ENCODE measurements around the gene NPNT.

The NPNT gene

DNA sequence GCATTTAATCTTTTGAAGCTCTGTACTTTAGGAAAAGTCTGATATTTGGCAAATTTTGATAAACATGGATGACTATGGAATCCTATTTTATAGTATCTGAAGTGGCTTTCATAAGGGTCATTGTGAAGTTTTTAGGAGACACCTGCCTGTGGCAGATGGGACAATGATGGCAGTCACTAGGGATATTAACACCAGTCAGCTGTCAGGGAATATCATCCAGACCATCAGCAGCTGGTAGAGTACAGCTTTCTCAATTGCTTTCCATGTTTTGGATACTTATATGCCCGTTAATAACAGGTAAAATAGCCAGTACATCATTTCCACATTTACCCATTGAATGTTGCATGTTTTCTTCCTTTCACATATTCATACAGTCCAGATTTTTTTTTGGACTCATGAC, 39.1 kb downstream of the NPNT start:
- no peak for TF ChIP-seq CTCF (IDR thresholded peaks at IDR 0.05; ENCODE audit: insufficient read depth, low read depth, low read length, missing control alignments)

GRCh38 chr4:105936901-105937300, 41.6 kb downstream of the NPNT start:
- no peak for TF ChIP-seq CTCF (IDR thresholded peaks at IDR 0.05; ENCODE audit: insufficient read depth, low read depth, low read length, missing control alignments)
- no peak for DNase-seq (ENCODE audit: low read depth)

More for the DNA sequence above, 39.1 kb downstream of the NPNT start:
- no peak for DNase-seq (ENCODE audit: low read depth)
- no peak overlapping the region for H3K4me3 ChIP-seq (ENCODE audit: low read length)

DNA sequence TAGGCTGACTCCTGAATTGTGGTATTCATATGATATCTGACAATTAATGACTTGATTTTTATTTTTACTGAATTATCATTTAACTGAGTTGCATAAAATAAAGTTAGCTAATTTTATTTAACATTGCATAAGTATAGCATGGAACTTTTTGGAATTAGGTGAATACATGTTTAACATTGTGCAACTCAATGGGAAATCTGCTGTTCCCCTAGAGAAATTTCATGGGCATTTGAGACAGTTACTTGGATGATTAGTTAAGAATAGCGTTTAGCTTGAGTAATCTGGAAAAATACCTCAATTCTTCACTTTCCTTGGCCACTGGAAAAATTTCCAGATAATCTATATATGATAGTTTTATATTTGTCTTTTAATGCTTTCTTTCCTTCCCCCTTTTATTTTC, 42.5 kb downstream of the NPNT start:
- no peak for TF ChIP-seq CTCF (IDR thresholded peaks at IDR 0.05; ENCODE audit: insufficient read depth, low read depth, low read length, missing control alignments)

More at GRCh38 chr4:105936901-105937300, 41.6 kb downstream of the NPNT start:
- no peak overlapping the region for H3K4me3 ChIP-seq (ENCODE audit: low read length)

DNA sequence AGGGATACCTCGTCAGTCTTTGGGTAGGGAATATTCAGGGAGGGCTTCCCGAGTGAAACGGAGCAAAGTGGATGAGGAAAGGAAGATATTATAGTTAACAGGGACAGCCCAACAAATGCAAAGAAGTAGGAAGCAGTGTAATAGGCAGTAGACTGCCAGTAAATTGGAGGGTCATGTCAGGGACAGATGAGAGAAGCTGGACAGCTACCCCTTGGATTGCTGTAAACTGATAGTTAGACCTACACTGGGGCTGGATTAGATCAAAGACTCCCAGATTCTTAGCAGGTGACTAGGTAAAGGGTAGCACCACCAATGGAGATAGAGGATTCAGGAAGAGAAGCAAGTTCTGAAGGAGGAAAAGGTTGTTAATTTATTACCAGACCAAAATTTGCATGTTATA, 48.0 kb downstream of the NPNT start:
- no peak overlapping the region for H3K4me3 ChIP-seq (ENCODE audit: low read length)
- no peak for TF ChIP-seq CTCF (IDR thresholded peaks at IDR 0.05; ENCODE audit: insufficient read depth, low read depth, low read length, missing control alignments)
- no peak for DNase-seq (ENCODE audit: low read depth)

More for the DNA sequence above, 42.5 kb downstream of the NPNT start:
- no peak overlapping the region for H3K4me3 ChIP-seq (ENCODE audit: low read length)
- no peak for DNase-seq (ENCODE audit: low read depth)

DNA sequence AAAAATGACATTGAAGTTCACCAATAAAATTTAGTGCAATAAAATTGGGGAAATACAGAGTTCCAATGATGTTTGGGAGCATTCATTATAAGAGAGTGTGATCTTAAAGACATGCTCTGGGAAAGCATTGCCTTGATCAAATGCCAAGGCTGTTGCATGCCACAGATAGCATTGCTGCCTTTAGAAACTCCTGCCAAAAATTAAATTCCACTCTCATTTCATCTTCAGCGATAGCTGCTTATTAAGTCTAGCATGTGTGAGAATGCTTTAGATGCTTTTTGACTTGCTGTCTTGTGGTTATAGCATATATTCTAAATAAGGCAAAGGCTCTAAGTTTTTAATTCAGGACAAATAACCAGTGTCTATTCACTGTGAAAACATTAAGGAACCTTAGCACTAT, 49.3 kb downstream of the NPNT start:
- no peak for TF ChIP-seq CTCF (IDR thresholded peaks at IDR 0.05; ENCODE audit: insufficient read depth, low read depth, low read length, missing control alignments)
- H3K4me3 ChIP-seq (ENCODE audit: low read length) = no peak overlapping the region
- DNase-seq (ENCODE audit: low read depth) = no peak

DNA sequence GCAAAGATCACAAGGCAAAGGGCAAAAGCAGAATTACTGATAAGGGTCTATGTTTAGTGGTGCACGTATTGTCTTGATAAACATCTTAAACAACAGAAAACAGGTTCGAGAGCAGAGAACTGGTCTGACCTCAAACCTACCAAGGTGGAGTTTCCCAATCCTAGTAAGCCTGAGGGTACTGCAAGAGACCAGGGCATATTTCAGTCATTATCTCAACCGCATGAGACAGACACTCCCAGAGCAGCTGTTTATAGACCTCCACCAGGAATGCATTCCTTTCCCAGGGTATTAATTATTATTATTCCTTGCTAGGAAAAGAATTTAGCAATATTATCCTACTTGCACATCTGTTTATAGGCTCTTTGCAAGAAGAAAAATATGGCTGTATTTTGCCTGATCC, 51.5 kb downstream of the NPNT start:
- no peak overlapping the region for H3K4me3 ChIP-seq (ENCODE audit: low read length)
- DNase-seq (ENCODE audit: low read depth) = no peak
- TF ChIP-seq CTCF (IDR thresholded peaks at IDR 0.05; ENCODE audit: insufficient read depth, low read depth, low read length, missing control alignments) = no peak

DNA sequence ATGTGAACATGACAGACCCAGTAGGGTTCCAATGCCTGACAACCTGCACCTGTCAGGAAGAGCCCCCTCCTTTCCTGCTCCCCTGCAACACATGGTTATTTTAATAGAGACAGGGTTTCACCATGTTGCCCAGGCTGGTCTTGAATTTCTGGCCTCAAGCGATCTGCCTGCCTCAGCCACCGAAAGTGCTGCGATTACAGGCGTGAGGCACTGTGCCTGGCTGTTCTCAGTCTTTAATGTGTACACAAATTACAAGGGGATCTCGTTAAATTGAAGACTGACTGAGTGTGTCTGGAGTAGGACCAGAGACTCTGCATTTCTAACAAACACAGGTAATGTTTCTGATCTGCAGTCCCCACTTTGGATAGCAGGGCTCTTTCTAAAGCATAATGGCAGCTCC, 55.4 kb downstream of the NPNT start:
- no peak for TF ChIP-seq CTCF (IDR thresholded peaks at IDR 0.05; ENCODE audit: insufficient read depth, low read depth, low read length, missing control alignments)
- DNase-seq (ENCODE audit: low read depth) = no peak
- no peak overlapping the region for H3K4me3 ChIP-seq (ENCODE audit: low read length)

Measured in epithelial cell of esophagus (primary cell).